T-helper 22 cell (primary cell): Measurements from ENCODE around the gene SERPINB4.
"Not testable (repeated sequence)": the region's sequence is repeated elsewhere in the genome, so short reads cannot be mapped to it uniquely, and the experiment has no call there.

ENCODE experiments used
- DNase-seq: peaks from one replicate; pipeline ENCODE4 v3.0.0-alpha.2; 2020; ENCODE audit warnings: low read depth

Gene SERPINB4

DNA sequence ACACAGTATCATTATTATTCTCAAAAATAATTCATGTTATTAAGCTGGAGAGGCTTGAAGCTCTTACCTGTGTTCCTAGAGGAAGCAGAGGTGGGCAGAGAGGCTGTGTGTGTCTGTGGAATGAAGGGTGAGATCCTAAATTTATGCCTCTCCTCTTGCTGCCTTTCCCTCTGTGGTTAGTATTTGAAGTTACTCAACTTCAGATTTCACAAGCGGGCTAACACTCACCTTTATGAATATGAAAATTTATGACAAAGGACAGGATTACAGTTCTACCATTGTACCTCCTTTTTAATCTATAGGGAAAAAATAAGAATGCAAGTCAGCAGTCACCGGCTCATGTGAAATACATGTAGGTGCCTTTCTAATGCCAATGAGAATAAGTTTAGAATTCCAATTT lies at the start of gene SERPINB4:
Gene SERPINB4 (minus strand): TSS at position 115 of the 400 bp plus-strand sequence. CDS start 679 bp downstream, outside the sequence.
- DNase-seq = not testable (repeated sequence)

DNA sequence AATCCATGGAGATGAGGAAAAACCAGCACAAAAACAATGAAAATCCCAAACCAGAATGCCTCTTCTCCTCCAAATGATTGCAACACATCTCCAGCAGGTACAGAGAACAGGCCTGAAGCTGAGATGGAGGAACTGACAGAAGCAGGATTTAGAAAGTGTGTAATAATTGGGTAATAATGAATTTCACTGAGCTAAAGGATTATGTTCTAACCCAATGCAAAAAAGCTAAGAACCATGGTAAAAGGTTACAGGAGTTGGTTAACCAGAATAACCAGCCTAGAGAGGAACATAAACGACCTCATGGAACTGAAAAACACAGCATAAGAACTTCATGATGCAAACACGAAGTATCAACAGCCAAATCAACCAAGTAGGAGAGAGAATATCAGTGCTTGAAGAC lies 45.0 kb upstream of the SERPINB4 start:
- DNase-seq = no peak

DNA sequence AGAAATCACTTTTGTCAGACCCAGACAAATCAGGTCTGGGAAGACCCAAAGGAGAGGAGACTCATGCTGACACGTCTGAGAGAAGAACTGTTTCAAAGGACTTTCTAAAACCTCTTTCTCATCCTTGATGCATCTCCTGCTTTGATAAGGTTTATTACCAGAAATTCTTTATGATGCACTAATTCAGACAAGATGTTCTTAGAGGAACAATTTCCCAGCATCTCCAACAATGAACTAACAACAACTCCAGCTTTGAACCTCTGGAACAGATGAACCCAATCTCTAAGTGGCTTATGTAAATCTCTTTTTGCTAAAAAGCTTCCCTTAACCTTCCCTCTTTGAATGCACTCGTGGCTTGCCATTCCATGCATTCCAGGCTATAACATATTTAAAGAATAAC lies 42.8 kb upstream of the SERPINB4 start:
- DNase-seq = no peak

DNA sequence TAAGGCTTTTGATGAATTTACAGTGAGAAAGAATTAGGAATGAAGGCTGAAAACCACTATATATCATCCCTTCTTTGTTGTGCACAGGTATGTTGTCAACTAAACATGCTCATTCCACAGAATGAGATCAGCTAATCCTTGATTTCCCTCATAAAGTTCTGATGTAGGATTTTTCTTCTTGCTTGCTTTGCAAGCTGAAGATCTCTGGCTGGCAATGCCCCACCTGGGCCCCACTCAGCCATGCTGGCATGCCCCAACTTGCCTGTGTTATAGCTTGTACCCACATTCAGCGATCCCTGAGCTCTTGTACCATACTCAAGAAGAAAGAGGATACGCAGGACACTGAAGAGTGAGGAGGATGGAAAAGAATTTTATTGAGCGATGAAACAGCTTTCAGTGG lies 40.7 kb upstream of the SERPINB4 start:
- no peak for DNase-seq

DNA sequence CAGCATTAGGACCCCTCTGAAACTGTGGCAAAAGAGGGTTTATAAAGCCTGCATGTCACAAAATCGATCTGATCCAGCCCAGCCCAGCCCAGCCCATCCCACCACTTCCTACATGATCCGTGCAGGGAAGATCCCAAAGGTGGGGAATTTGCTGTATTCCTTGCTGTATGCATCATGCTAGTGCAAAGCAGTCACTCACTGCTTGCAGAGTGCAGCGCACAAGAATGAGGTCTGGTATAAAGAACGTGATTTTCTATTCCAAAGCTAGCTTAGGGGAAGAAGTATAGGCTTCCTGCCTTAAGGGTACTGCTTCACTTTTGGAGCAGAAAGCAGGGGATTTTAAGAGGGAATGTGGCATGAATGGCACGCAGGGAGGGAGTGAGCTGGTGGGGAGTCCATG lies 39.8 kb upstream of the SERPINB4 start:
- no peak for DNase-seq

DNA sequence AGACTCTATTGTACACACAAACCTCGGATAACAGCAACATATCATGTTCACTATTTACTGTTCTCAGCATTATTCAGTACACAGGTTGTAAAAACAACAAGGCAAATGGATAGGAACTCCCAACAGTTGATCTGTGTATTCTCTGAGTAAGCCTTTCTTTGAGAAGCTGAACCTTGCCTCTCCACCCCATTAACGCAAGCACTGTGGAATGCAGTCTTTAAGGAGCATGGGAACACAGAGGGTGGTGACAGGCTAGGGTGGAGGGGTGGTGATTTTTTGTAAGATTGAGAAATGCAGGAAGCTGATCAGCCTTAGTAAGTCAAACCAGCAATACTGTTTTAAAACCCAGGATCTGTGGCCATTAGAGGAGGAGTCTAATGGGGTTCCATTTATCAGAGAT lies 39.1 kb upstream of the SERPINB4 start:
- no peak for DNase-seq

DNA sequence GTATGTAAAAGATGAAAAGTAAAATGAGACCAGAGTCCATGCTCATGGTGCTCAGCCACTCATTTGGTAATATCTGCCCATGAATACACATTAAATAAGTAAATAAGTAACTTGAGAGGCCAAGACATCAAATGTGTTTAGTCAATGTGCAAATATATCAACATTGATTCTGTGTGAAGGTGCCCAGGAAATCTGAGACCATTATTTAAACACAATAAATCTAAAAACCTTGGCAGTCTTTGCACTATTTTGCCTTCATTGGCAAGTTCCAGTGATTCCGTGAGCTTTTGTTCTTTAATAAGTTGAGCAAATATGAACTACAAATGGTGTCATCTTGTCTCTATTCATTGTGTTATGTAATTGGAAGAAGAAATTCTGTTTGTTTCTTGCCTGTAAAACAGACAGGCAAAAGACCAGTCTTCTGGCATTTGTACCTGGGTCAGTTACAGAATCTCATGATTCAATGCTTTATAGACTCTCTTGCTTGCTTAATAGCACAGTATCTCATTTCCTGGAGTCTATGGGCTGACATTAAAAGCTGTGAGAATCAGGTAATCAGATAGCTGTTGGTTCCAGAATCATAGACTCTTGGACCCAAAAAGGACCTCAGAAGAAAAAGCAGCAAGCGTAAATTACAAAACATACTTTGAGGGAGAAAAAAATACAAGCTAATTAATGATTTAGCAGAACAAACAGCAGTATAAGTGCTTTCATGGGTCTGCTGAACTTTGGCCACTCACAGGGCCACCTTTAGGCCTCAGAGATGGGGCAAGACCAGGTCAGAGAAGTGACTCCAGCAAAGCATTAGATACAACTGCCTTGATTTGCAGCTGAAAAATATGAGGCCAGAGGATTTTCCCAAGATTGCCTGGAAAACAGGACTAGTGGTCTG lies 37.6 kb upstream of the SERPINB4 start:
- no peak for DNase-seq

DNA sequence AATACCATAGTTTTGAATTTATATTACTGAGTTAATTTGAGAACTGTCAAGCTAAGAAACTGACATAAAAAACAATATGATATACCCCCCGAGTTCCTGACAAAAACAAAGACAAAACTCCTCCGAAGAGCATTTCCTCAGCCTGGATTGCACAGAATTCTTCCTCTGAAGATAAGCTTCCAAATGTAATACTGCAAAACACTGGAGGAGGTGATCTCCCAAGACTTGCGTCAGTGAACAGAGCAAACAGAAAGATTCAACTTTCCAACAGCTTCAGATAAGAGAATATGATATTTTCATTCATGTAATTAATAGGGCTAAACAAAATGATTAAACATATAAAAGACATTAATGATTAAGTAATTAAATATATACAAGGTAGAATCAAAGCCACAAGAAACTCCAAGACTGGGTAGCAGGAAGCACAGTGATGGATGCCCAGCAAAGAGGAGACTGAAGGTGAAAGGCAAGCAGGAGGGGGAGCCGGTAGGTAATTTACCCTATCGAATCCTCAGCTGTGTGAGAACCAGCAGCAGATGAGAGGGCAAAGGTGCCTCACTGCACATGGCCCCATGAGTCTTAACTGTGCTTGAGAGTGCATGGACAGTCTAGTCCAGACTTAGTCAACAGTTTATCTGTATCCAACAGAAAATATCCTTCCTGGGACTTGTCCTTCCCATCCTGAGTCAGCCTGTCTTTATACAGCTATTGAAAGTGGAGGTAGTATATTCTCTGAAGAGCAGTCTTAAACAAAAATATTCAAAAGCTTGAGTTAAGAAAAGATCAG lies 36.0 kb upstream of the SERPINB4 start:
- no peak for DNase-seq

DNA sequence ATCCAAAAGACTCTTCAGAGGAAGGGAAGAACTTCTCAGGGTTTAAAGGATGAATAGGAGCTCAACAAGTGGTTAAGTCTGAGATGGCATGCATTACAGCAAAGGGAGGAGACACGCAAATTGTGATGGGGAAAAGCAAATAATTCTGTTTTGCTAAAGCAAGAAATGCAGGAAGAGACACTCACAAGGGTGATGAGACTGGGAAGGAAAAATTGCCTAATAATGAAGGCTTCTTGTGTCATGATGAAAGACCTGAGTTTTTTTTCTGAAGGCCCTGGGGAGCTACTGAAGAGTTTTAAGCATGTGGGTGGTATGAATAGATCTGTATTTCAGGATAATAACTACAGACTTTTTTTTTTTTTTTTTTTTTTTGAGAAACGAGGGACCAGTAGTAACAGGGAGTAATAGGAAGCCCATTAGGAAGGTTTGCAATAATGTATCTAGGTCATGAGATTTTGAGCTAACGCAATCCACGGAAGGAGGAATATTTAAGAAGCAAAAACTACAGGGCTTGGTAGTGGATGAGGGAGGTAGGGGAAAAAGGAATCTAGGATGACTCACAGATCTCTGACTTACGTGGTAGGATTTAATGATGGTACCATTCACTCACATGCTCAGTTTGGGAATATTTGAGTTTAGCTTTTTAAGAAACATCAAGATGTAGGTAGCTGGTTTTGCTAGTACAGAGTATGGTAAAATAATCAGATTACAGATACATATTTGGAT lies 33.6 kb upstream of the SERPINB4 start:
- no peak for DNase-seq

DNA sequence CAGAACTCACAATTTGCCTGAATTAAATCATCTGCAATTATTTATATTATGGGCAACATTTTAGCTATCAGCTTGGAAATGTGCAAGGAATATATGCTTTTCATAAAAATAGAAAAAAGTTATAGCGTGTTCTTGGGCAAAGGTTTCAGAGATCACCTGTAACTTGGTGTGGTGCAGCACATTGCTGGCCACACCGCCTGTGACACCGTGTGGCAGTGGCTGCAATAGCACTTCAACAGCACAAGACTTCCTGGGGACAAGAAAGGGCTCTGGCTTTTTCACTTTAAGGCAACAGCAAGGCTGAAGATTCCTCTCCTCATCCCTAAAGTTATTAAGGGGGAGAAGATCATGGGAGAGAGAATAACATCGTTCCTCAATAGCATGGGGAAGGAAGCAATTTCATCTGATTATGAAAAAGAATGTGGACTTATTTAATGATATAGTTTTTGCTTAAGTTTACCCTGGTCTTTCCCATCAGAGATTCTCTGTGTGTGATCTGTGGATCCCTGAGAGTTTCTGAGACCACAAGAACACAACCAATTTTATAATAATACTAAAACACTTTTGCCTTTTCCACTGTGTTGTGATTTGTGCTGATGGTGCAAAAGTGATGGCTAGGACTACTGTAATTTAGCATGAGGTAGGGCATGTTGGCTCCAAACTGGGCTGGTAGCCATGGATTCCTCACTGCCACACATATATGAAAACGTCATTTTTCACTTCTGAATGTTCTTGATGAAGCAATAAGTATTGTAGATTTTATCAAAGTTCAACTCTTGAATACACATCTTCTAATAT lies 32.7 kb upstream of the SERPINB4 start:
- no peak for DNase-seq

DNA sequence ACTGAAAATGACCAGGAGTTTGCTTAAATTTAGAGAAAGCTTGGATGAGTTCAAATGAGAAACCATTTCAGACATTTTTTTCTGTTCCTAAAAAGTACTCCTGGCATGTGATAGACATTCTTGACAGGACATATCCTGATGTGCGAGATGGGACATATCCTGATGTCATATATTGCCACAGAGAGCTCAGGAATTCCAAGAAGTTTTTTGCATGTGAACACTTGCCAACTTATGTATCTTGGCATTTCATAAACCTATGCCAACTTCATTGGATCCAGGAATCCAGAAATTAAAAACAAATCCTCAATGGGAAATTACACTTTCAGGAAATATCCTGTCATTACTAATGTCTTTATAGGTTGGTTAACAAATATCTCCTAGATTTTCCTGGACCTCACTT lies 20.5 kb upstream of the SERPINB4 start:
- no peak for DNase-seq

DNA sequence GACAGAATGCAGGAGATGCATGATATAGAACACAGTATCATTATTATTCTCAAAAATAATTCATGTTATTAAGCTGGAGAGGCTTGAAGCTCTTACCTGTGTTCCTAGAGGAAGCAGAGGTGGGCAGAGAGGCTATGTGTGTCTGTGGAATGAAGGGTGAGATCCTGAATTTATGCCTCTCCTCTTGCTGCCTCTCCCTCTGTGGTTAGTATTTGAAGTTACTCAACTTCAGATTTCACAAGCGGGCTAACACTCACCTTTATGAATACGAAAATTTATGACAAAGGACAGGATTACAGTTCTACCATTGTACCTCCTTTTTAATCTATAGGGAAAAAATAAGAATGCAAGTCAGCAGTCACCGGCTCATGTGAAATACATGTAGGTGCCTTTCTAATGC lies 17.7 kb upstream of the SERPINB4 start, which contains the start of gene SERPINB3:
Gene SERPINB3 (minus strand): TSS at position 144 of the 400 bp plus-strand sequence. CDS start 677 bp downstream, outside the sequence.
- DNase-seq = not testable (repeated sequence)

DNA sequence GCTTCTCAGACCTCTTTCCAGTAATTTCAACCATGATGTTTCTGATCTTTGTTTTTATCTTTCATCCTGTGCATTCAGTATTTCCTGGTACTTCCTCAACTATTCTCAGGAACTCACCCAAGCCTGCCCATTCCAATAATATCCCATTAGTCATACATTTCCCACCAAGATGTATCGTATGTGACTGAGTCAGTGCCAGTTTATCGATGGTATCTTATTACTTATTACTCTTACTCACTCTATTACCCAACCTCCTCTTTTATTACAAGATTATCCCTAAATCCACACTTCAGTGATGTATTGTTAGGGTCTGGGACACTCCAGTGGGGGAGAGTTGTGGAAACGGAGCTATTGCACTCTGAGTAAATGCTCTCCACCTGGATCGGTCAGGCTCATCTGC lies 14.9 kb upstream of the SERPINB4 start:
- DNase-seq = not testable (repeated sequence)

DNA sequence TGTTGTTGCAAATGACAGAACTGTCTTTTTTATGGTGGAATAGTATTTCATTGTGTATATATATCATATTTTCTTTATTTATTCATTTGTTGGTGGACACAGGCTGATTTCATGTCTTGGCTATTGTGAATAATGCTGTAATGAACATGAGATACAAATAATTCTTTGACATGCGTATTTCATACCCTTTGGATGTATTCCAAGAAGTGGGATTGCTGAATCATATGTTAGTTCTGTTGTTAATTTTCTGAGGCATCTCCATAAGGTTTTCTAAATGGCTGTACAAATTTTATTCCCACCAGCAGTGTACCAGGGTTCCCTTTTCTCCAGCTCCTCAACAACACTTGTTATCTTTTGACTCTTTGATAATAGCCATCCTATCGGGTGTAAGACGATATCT lies 6.2 kb upstream of the SERPINB4 start:
- DNase-seq = not testable (repeated sequence)

DNA sequence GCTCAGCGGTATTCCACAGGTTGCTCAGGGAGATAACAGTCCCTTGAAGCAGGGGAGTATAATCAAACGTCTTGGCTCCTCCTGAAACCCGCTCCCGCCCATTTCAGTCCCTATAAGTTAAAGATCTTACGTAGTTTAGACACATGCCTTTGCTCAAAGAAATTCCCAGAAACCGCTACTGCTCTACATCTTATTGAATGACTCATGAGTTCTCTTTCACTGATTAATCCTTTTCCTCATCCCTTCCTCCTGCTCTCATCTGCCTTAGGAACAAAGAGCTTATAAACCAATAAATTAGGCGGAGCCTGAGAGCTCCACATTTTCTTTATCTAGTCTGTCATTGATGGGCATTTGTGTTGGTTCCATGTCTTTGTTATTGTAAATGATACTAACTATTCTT lies 4.2 kb upstream of the SERPINB4 start:
- DNase-seq = no peak

DNA sequence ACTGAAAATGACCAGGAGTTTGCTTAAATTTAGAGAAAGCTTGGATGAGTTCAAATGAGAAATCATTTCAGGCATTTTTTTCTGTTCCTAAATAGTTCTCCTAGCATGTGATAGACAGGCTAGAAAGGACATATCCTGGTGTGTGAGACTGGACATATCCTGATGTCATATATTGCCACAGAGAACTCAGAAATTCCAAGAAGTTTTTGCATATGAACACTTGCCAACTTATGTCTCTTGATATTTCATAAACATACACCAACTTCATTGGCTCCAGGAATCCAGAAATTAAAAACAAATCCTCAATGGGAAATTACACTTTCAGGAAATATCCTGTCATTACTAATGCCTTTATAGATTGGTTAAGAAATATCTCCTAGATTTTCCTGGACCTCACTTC lies 2.9 kb upstream of the SERPINB4 start:
- no peak for DNase-seq

DNA sequence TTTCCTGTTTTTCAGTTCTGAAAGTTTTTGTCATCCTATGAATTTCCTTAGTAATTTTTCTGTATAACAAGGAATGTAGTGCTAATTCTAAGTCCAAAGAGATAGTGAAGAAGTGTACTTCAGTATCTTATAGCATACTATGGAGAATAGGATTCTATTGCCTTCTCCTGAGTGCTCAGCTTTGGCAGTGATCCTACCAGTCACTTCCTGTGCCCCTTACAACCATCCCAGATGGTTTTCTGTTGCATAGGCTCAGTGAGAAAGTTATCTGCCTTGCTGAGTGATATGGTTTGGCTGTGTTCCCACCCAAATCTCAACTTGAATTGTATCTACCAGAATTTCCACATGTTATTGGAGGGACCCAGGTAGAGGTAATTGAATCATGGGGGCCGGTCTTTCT lies 638 bp upstream of the SERPINB4 start:
- not testable (repeated sequence) for DNase-seq

DNA sequence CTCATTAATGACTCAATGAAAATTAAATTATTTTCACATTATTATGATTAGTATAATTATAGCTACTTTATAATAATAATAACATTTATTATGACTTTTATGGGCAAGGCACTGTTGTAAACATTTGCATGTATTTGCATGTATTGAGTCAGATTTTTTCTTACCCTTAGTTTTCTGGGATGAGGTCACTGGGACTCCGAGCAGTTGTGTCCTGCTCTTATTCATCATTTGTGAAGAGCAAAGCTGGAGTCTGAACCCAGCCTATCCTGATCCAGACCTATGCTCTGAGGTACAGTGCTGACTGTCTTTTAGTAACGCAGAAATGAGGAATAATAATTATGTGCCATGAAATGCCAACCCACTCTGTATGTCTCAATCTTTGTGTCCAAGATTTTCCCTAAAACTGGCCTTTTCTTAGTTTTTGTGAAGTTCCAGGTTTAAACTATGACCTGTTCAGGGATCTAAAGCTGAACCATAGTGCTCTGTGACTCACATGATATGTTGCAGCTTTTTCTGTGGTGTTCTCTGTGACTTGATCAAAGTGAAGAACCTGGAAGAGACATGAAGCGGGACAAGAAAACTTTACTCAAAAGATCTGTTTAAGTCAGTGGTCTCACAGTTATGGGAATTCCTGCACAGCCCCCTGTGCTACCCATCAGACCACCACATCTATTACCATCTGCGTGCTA lies 1.2 kb downstream of the SERPINB4 start:
- DNase-seq = not testable (repeated sequence)

DNA sequence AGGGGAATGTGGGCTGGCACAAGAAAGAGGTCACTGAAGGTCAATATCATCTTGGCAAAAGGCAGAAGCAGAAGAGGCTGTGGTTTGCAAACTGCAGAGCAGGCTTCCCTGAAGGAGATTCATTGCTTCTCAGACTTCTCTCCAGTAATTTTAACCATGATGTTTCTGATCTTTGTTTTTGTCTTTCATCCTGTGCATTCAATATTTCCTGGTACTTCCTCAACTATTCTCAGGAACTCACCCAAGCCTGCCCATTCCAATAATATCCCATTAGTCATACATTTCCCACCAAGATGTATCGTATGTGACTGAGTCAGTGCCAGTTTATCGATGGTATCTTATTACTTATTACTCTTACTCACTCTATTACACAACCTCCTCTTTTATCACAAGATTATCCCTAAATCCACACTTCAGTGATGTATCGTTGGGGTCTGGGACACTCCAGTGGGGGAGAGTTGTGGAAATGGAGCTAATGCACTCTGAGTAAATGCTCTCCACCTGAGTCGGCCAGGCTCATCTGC lies 2.8 kb downstream of the SERPINB4 start:
- not testable (repeated sequence) for DNase-seq

DNA sequence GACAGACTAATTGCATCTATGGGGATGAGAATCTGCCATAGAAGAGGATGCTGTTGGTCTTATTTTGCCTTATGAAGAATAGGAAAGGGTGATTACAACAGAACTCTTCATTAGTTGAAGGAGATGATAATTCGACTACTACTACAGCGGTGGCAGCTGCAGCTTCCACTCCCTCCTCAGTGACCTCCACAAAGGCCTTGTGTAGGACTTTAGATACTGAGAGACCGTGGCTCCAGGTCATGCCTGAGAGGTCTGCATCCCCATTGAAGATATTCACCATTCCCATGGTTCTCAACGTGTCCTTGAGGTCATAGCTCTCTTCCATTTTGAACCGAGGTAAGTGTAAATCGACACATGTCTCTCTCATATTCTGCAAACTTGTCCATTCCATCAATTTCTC lies 6.4 kb downstream of the SERPINB4 start:
- DNase-seq = no peak

DNA sequence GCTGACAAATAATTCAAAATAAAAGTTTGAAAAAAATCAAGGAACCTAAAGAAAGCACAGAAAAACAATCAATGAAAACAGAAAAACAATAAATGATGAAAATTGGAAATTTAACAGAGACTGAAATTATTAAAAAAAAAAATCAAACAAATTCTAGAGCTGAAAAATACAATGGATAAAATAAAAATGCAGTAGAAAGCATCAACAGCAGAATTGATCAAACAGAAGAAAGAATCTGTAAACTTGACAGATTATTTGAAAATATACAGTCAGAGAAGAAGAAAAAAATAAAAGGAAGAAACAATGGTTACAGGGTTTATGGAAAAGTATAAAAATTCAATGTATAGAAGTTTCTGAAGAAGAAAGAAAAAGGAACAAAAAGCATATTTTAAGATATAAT lies 16.2 kb downstream of the SERPINB4 start:
- DNase-seq = no peak
